Smooth muscle cell (in vitro differentiated cells): ENCODE data around the gene TJP1. TPM values are rescaled to one million over a fixed set of nuclear protein-coding genes. Genes with fewer than 3 reads are reported as not detected.

Source experiments
- DNase-seq: peaks from one replicate; lab custom pipeline; 2025; ENCODE audit not compliant: unreplicated experiment; lab: John Stamatoyannopoulos, UW
- H2AFZ ChIP-seq: fragments of 200-600 bp; sonication (generic); 2 replicates; pipeline ENCODE4 v1.6.0; 2016; ENCODE audit warnings: antibody characterized with exemption, low read depth, mild to moderate bottlenecking
- H3F3A ChIP-seq: fragments of 200-600 bp; sonication (generic); 2 replicates; pipeline ENCODE4 v1.6.0; 2017; ENCODE audit warnings: antibody characterized with exemption, low read depth
- H3K27ac ChIP-seq: fragments of 200-600 bp; sonication (generic); 2 replicates; pipeline ENCODE4 v1.5.1; 2016; ENCODE audit warnings: low read depth, mild to moderate bottlenecking
- H3K27me3 ChIP-seq: fragments of 200-600 bp; sonication (generic); 2 replicates; pipeline ENCODE4 v1.6.1; 2016; ENCODE audit warnings: low read depth, mild to moderate bottlenecking
- H3K36me3 ChIP-seq: fragments of 200-600 bp; sonication (generic); 2 replicates; pipeline ENCODE4 v1.5.1; 2016; ENCODE audit warnings: low read depth
- H3K4me1 ChIP-seq: fragments of 200-600 bp; sonication (generic); 2 replicates; pipeline ENCODE4 v1.5.1; 2016; ENCODE audit warnings: low read depth
- H3K4me2 ChIP-seq: fragments of 200-600 bp; sonication (generic); 2 replicates; pipeline ENCODE4 v1.6.0; 2016; ENCODE audit warnings: mild to moderate bottlenecking
- H3K4me3 ChIP-seq: fragments of 200-600 bp; sonication (generic); 2 replicates; pipeline ENCODE4 v1.5.1; 2016; ENCODE audit warnings: mild to moderate bottlenecking
- H3K79me2 ChIP-seq: fragments of 200-600 bp; sonication (generic); 2 replicates; pipeline ENCODE4 v1.6.0; 2016; ENCODE audit warnings: low read depth, mild to moderate bottlenecking
- H3K9ac ChIP-seq: fragments of 200-600 bp; sonication (generic); 2 replicates; pipeline ENCODE4 v1.6.0; 2016; ENCODE audit warnings: low read depth
- H3K9me3 ChIP-seq: fragments of 200-600 bp; sonication (generic); replicated peaks from 2 replicates; pipeline ENCODE4 v1.5.1; 2016; ENCODE audit warnings: low read depth
- H4K20me1 ChIP-seq: fragments of 200-600 bp; sonication (generic); 2 replicates; pipeline ENCODE4 v1.6.0; 2016; ENCODE audit warnings: low read depth
- CTCF ChIP-seq: fragments of 200-600 bp; sonication (generic); IDR thresholded peaks from 2 replicates; pipeline ENCODE4 v1.5.1; 2017; ENCODE audit warnings: borderline replicate concordance, mild to moderate bottlenecking, antibody characterized with exemption; ENCODE audit not compliant: insufficient read depth, poor library complexity, severe bottlenecking
- WGBS: methylation state at CpG from one replicate; pipeline ENCODE4 v1.1.7; 2016; ENCODE audit warnings: low lambda C conversion rate; 5-methylcytosine and 5-hydroxymethylcytosine counted together
- polyA plus RNA-seq: library from polyadenylated mRNA; unstranded; fragments of >200 nt; fragmentation: Nextera tagmentation; extraction: Ambion mirVana; gene quantifications from 2 replicates; pipeline ENCODE4 v1.2.1, GENCODE V29; 2016
- total RNA-seq: library from RNA; depleted of rRNA; stranded (reverse); fragments of >200 nt; gene quantifications from 2 replicates; pipeline ENCODE4 v1.2.3, GENCODE V29; 2014

Gene TJP1
- total and polyA plus RNA-seq, 2 experiments from 2014 or later = 28.4 to 73.1 TPM

- H2AFZ ChIP-seq = no peak overlapping the region
- peaks cover 30% of the 10 kb centered on the region for H3K79me2 ChIP-seq
- H3K4me1 ChIP-seq = no peaks in the 10 kb centered on the region
- no peak overlapping the region for H3K9ac ChIP-seq
- H3K36me3 ChIP-seq = peaks cover 26% of the 10 kb centered on the region
- 87% methylated on average over 8 of the region's 8 CpGs for WGBS
- no peaks in the 10 kb centered on the region for H3K27me3 ChIP-seq
- H3K9me3 ChIP-seq = no peaks in the 10 kb centered on the region
- DNase-seq = no peak
- no peak overlapping the region for H3K4me3 ChIP-seq
- no peaks in the 10 kb centered on the region for H3F3A ChIP-seq
- no peak overlapping the region for H3K4me2 ChIP-seq
- H4K20me1 ChIP-seq = peaks cover 65% of the 10 kb centered on the region
- no peak overlapping the region for H3K27ac ChIP-seq
- no peak for TF ChIP-seq CTCF
Measured at GRCh38 chr15:29765898-29766527, 56.3 kb downstream of the TJP1 start.

- no peak for DNase-seq
- Histone ChIP-seq H3K79me2 (peaks cover 30% of the 10 kb centered on the region), H3K27me3 (no peaks in the 10 kb centered on the region), H3K9me3 (no peaks in the 10 kb centered on the region), H2AFZ (no peak overlapping the region), H3F3A (no peaks in the 10 kb centered on the region), H3K36me3 (peaks cover 31% of the 10 kb centered on the region), H4K20me1 (peaks cover 63% of the 10 kb centered on the region), H3K27ac (no peak overlapping the region), H3K4me1 (no peaks in the 10 kb centered on the region), H3K4me2 (no peak overlapping the region), H3K4me3 (no peak overlapping the region), H3K9ac (no peak overlapping the region)
- TF ChIP-seq CTCF = no peak
- WGBS = 95% methylated on average over 3 of the region's 3 CpGs
Measured at GRCh38 chr15:29765234-29765841, 56.9 kb downstream of the TJP1 start.

GRCh38 chr15:29759596-29759995 is 62.7 kb downstream of the TJP1 start:
- peak overlapping the region; percentile 32 for H3K27ac ChIP-seq

More at GRCh38 chr15:29759596-29759995, 62.7 kb downstream of the TJP1 start:
- no peak for DNase-seq
- Histone ChIP-seq H4K20me1 (peaks cover 52% of the 10 kb centered on the region), H3K36me3 (peaks cover 17% of the 10 kb centered on the region), H3K79me2 (peaks cover 15% of the 10 kb centered on the region), H3K9ac (no peak overlapping the region), H3K4me1 (peaks cover 7% of the 10 kb centered on the region), H3K4me2 (no peak overlapping the region), H2AFZ (no peak overlapping the region), H3F3A (peaks cover 3% of the 10 kb centered on the region), H3K9me3 (no peaks in the 10 kb centered on the region), H3K4me3 (no peak overlapping the region), H3K27me3 (no peaks in the 10 kb centered on the region)
- TF ChIP-seq CTCF = no peak
- WGBS = 81% methylated on average over 2 of the region's 2 CpGs
